Mucosa of descending colon (tissue), 3 donors: ENCODE measurements around the gene SPATA19. TPM values are rescaled to one million over a fixed set of nuclear protein-coding genes. Genes with fewer than 3 reads are reported as not detected.

Source experiments
- ATAC-seq: fragments of 200-7000 bp; cut with Tn5 transposase; one replicate; pipeline ENCODE4 v1.9.1; 2020; ENCODE audit warnings: mild to moderate bottlenecking, moderate library complexity
- DNase-seq, 3 donors: peaks; one replicate each; pipeline ENCODE4 v3.0.0-alpha.2; 2020
- H3K36me3 ChIP-seq: fragments of 200-600 bp; one replicate; pipeline ENCODE4 v1.8.0; 2021; ENCODE audit warnings: low read depth, mild to moderate bottlenecking
- H3K4me1 ChIP-seq: fragments of 200-600 bp; one replicate; pipeline ENCODE4 v1.8.0; 2021; ENCODE audit warnings: low read depth, mild to moderate bottlenecking
- H3K4me3 ChIP-seq: fragments of 200-600 bp; one replicate; pipeline ENCODE4 v1.8.0; 2021; ENCODE audit warnings: mild to moderate bottlenecking
- H3K9me3 ChIP-seq: fragments of 200-600 bp; one replicate; pipeline ENCODE4 v1.8.0; 2021; ENCODE audit warnings: mild to moderate bottlenecking
- intact Hi-C, 2 donors: fragments of 100-400 bp; cut with DNase I in 1 of 2; cut with micrococcal nuclease in 1 of 2; formaldehyde crosslinking; loops; one replicate each; pipeline versions ENCODE4 v1.11.0 to v1.11.1; 2022; cut with DNase I, micrococcal nuclease
- total RNA-seq, 3 donors: library from RNA; stranded (reverse); fragmentation: NEBNext Ultra II Directional in 2 of 3; extraction: Animal tissue kit (Norgen Biotek cat#: 25700) in 2 of 3; gene quantifications; one replicate each; pipeline versions ENCODE4 v1.2.1 to v1.2.4, GENCODE V29; 2021 to 2023
- TF ChIP-seq, protein P1 (sequence below): fragments of 200-600 bp; IDR thresholded peaks from one replicate; pipeline ENCODE4 v1.8.0; 2022; ENCODE audit warnings: antibody characterized with exemption, mild to moderate bottlenecking
- donor health status: DM: no; HTN: no; CAD: no; lungs with moderate emphysema.
- donor health status: DM: no; HTN: no; CAD: no.
- donor health status: DM: no; HTN: yes; CAD: no.

SPATA19 gene
- total RNA-seq, 3 donors from 2014 or later = not detected

DNA sequence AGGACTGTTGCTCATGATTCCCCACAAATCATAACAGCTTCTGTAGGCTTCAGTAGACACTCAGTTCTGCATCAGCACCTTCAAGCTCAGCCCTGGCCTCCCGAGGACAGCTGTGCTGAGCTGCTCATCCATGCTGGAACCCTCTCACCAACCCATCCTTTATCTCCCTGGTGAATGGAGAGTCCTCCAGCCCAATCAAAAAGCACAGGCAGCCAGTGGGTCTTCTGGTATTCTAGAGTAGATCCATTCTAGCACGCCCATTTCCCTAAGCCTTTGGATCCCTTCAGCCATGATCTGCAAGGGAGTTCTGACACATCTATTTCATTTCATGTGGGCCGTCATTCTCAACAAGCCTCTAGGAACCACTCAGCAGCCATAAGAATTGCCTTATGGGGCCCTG lies 44.6 kb upstream of the SPATA19 start:
- TF ChIP-seq, protein P1, sequence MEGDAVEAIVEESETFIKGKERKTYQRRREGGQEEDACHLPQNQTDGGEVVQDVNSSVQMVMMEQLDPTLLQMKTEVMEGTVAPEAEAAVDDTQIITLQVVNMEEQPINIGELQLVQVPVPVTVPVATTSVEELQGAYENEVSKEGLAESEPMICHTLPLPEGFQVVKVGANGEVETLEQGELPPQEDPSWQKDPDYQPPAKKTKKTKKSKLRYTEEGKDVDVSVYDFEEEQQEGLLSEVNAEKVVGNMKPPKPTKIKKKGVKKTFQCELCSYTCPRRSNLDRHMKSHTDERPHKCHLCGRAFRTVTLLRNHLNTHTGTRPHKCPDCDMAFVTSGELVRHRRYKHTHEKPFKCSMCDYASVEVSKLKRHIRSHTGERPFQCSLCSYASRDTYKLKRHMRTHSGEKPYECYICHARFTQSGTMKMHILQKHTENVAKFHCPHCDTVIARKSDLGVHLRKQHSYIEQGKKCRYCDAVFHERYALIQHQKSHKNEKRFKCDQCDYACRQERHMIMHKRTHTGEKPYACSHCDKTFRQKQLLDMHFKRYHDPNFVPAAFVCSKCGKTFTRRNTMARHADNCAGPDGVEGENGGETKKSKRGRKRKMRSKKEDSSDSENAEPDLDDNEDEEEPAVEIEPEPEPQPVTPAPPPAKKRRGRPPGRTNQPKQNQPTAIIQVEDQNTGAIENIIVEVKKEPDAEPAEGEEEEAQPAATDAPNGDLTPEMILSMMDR = no peak
- no peak overlapping the region for H3K4me3 ChIP-seq
- ATAC-seq (no peak), DNase-seq (no peak)
- no peaks in the 10 kb centered on the region for H3K36me3 ChIP-seq
- intact Hi-C loops = no loop called here
- H3K9me3 ChIP-seq = no peaks in the 10 kb centered on the region
- no peaks in the 10 kb centered on the region for H3K4me1 ChIP-seq

DNA sequence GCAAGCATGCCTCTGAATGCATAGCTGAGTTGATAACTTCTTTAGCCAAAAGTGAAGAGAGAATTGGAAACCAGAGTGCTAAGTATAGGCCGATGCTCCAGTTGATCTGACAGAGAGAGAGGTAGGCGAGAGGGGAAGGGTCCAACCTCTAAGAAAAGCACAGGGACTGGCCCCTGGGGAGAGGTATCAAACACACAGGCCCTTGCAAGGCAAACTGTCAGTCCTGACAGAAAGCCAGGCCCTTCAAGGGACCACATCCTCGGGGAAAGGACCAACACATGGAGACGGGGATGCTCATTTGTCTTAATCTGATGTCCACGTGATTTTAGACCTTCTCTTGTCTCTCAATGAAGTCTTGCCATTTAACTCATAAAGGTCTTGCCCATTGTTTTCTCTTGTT lies 43.9 kb upstream of the SPATA19 start:
- Histone ChIP-seq H3K9me3 (no peaks in the 10 kb centered on the region), H3K4me3 (no peak overlapping the region), H3K36me3 (no peaks in the 10 kb centered on the region), H3K4me1 (no peaks in the 10 kb centered on the region)
- ATAC-seq (no peak), DNase-seq (no peak)
- TF ChIP-seq, protein P1 = no peak
- intact Hi-C loops = no loop called here

DNA sequence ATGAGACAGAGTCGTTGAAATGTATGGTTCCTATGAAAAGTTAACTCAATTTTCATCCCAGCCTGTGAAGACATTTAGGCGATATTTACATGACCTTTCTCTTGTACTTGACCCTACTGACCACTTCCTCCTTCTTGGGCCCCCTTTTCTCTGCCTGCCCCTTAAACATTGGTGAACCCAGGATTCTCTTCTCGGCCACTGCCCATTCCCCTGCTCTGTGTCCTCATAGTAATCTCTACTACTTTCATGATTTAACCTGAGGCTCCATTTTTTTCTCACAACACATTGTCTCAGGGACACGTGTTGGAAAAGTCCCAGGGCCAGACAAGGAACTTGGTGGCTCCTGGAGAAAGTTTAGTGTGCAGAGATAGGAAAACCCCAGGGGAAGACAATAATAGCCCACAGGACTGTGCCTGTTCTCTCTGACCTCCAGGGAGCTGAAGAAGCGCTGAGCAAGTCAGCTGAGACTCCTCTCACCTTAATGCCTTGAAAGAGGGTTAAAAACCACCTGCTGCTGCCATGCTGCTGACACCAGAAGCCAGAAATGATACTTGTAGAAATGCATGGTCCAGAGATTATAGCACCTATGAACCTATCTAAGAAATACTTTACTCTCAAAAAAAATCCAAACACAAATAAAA lies 42.5 kb upstream of the SPATA19 start:
- Histone ChIP-seq H3K4me1 (no peaks in the 10 kb centered on the region), H3K36me3 (no peaks in the 10 kb centered on the region), H3K4me3 (no peak overlapping the region), H3K9me3 (no peaks in the 10 kb centered on the region)
- TF ChIP-seq, protein P1 = no peak
- DNase-seq = no peak
- intact Hi-C loops = no loop called here
- ATAC-seq = no peak

DNA sequence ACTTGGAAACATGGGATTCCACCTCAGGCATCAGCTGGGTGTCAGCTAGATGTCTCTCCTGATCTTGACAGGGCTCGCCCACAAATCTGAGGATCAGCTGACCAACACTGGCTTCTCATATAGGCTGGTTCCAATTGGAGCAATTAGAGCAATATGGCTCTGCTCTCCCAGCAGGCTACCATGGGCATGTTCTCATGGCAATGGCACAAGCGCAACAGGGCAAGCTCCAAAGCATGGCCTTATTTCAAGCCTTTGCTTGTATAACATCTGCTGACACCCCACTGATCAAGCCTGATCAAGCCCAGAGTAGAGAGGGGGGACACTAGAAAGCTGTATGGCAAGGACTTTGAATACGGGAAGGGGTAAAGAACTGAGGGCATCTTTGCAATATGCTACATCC lies 40.7 kb upstream of the SPATA19 start:
- H3K36me3 ChIP-seq = no peaks in the 10 kb centered on the region
- DNase-seq = no peak
- intact Hi-C loops = no loop called here
- no peak overlapping the region for H3K4me3 ChIP-seq
- TF ChIP-seq, protein P1 = no peak
- H3K9me3 ChIP-seq = no peaks in the 10 kb centered on the region
- no peaks in the 10 kb centered on the region for H3K4me1 ChIP-seq
- ATAC-seq = no peak

DNA sequence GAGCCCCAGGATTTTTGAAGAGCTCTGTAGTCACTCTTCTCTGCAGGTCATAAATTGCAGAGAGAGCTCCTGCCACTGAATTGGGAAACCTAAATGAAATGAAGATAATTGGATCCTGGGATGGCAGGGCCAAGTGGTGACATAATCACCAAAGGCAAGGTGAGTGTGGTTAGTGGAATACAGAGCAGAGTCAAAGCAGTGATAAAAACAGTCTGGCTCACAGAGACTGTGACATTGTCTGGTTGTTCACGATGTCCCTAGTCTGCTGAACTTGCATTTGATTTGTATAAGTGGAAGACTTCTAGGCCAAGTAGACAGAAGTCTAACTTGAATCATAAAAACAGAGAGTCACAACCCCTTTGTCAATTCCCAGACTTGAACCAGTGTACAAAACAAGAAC lies 26.8 kb upstream of the SPATA19 start:
- no peaks in the 10 kb centered on the region for H3K36me3 ChIP-seq
- H3K4me3 ChIP-seq = no peak overlapping the region
- H3K4me1 ChIP-seq = no peaks in the 10 kb centered on the region
- intact Hi-C loops = no loop called here
- no peaks in the 10 kb centered on the region for H3K9me3 ChIP-seq
- DNase-seq = no peak
- ATAC-seq = no peak
- TF ChIP-seq, protein P1 = no peak

DNA sequence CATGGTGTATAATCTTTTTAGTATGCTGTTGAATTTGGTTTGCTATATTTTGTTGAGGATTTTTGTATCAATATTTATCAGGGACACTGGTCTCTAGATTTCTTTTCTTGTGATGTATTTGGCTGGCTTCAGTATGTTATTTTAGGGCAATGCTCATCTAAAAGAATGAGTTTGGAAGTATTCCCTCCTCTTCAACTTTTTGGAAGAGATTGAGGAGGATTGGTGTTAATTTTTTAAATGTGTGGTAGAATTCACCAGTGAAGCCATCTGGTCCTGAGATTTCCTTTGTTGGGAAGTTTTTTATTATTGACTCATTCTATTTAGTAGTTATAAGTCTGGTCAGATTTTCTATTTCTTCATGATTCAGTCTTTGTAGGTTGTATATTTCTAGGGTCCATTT lies 22.1 kb upstream of the SPATA19 start:
- Histone ChIP-seq H3K4me3 (no peak overlapping the region), H3K4me1 (no peaks in the 10 kb centered on the region), H3K9me3 (no peaks in the 10 kb centered on the region), H3K36me3 (no peaks in the 10 kb centered on the region)
- TF ChIP-seq, protein P1 = no peak
- ATAC-seq (no peak), DNase-seq (no peak)
- intact Hi-C loops = no loop called here
